GM19239 (cell line): Measurements from ENCODE around the gene GLIPR1L1.
A peak's percentile ranks its signal among the peaks of the same experiment; 100 is the strongest.

ENCODE experiments used
- DNase-seq: peaks from one replicate; pipeline ENCODE4 v3.0.0; 2011; ENCODE audit warnings: low spot score; ENCODE audit not compliant: insufficient read length
- FAIRE-seq: peaks from 2 replicates; lab custom pipeline; 2011; peaks lifted over from hg19 to GRCh38; lab: Jason Lieb, UNC

The GLIPR1L1 gene, protein sequence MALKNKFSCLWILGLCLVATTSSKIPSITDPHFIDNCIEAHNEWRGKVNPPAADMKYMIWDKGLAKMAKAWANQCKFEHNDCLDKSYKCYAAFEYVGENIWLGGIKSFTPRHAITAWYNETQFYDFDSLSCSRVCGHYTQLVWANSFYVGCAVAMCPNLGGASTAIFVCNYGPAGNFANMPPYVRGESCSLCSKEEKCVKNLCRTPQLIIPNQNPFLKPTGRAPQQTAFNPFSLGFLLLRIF

DNA sequence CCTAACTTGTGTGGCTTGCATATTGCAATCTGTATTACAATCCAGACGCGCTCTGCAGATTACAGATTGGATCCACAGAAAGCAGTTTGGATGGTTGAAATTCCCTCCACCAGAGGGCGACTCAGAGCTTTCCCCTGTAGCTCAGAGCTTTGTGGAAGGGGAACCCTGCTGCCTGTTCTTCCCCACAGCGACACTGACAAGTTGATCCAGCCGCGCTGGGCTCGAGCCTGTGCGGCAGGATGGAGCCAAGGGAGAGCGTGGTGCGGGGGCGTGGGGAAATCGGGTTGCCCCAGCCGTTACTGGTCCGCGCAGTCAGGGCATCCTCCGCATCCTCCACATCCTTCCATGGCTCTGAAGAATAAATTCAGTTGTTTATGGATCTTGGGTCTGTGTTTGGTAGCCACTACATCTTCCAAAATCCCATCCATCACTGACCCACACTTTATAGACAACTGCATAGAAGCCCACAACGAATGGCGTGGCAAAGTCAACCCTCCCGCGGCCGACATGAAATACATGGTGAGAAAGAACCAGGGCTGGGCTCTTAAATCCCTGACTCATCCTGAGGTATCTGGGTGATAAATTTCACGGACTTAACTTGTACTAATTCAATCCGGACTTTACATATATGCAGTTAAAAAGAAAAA lies at the start of gene GLIPR1L1:
TSS of gene GLIPR1L1 (plus strand) at position 287 of the 647 bp plus-strand sequence. CDS start at position 346, 59 bp downstream.
- DNase-seq = peak; percentile 7

GRCh38 chr12:75288860-75289259 lies 45.6 kb upstream of the GLIPR1L1 start:
- FAIRE-seq (no peak), DNase-seq (no peak)

More for the DNA sequence above, at the start of gene GLIPR1L1:
- FAIRE-seq = peak; percentile 90

DNA sequence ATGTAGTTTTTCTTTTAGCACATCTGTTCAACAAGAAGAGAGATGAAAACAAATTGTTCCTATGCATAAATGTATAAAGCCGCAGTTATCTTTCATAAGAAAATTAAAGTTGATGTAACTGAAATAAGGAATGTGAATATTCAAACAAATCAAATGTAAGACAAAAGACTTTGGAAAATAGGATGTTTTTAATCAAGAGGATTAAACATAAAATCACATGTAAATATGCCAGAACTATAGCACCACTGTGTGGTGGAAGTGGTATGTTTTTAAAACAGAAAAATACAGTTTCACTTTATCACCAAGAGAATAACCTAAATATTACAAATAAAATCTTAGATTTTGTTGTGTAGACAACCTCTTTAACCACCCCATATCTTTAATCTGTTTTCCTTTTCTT lies 44.7 kb upstream of the GLIPR1L1 start:
- FAIRE-seq (no peak), DNase-seq (no peak)

DNA sequence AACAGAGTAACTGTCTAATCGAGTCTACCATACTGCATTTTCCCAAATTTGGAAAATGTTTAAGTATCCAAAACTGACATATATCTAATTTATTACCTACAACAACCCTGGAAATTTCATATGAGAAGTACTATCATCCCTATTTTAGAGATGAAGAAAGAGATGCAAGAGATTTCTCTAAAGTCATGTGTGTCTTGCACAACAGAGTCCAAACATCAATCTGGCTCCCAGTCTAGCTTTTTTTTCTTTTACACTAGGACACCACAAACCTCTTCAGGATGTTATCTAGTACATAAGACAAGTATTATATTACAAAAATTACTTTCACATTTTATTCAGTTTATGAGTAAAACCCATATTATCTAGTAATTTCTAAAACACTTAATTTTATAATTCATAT lies 43.5 kb upstream of the GLIPR1L1 start:
- FAIRE-seq = no peak
- no peak for DNase-seq

DNA sequence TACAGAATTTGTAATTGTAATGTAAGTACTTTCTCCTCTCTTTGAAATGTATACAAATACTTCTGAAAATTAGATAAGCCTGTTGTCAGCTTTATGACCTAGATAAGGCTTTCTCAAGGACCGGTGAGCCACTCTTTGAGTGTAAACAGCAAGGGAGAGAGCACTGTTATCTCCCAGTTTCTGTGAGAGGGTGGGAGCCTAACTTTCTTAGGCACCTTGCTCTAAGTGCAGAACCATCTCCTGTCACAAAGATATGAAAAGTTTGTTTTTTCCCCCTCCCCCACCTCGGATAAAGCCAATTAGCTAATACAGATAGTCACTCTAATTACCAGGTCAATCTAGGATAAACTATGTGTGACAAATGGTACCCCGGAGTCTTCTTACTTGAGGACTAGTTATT lies 40.1 kb upstream of the GLIPR1L1 start:
- FAIRE-seq (no peak), DNase-seq (no peak)

- DNase-seq (no peak), FAIRE-seq (no peak)
Observed at GRCh38 chr12:75294797-75295196, 39.7 kb upstream of the GLIPR1L1 start.

GRCh38 chr12:75302225-75302624 lies 32.2 kb upstream of the GLIPR1L1 start:
- FAIRE-seq (no peak), DNase-seq (no peak)

GRCh38 chr12:75302781-75303180 lies 31.7 kb upstream of the GLIPR1L1 start:
- no peak for DNase-seq
- FAIRE-seq = no peak

GRCh38 chr12:75305412-75306332 lies 28.8 kb upstream of the GLIPR1L1 start:
- DNase-seq = no peak
- FAIRE-seq = no peak

- FAIRE-seq (no peak), DNase-seq (no peak)
Observed at GRCh38 chr12:75308279-75308678, 26.2 kb upstream of the GLIPR1L1 start.

- DNase-seq (no peak), FAIRE-seq (no peak)
Observed at GRCh38 chr12:75311369-75311768, 23.1 kb upstream of the GLIPR1L1 start.

DNA sequence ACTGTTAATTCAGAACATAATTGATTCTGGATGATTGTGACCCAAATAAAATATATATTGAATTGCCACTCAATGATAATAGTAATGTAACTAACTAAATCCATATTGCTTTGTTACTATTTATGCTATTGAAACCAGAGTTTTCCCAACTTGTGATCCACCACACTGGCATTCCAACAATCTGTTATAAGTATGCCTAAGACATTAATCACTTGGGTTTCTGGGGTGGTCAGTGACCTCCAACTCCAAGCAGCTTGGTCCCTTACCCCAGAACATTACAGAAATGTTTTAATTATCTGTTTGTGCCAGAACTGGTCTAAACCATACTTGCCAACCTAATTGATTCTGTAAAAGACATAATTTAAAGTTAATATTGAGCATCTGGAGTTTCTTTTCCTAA lies 19.0 kb upstream of the GLIPR1L1 start:
- DNase-seq = no peak
- no peak for FAIRE-seq

GRCh38 chr12:75317784-75318183 lies 16.7 kb upstream of the GLIPR1L1 start:
- no peak for FAIRE-seq
- DNase-seq = no peak

- FAIRE-seq (no peak), DNase-seq (no peak)
Observed at GRCh38 chr12:75322464-75322863, 12.0 kb upstream of the GLIPR1L1 start.

- FAIRE-seq (no peak), DNase-seq (no peak)
Observed at GRCh38 chr12:75323663-75324062, 10.8 kb upstream of the GLIPR1L1 start.

DNA sequence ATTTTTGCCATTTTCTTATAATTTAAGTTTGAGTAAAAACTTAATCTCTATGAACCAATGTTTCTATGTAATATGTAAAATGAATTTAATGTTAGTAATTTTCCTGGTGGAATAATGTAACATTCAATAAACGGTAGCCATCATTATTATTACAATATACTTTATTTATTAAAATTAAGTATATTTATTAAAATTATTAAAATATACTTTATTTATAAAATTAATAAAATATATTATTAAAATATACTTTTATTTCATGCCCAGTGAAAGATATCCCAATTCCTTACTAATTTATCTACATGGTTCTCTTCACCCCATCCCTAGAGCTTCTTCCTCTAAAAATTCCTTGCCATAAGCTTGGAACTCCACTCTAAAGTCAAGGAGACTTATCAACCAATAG lies 6.8 kb upstream of the GLIPR1L1 start:
- no peak for FAIRE-seq

GRCh38 chr12:75329918-75330826 lies 4.3 kb upstream of the GLIPR1L1 start, which contains the start of gene CAPS2:
Gene CAPS2 (minus strand): TSS chr12:75330324. CDS start chr12:75326498, 3,826 bp downstream.
- DNase-seq (peak; percentile 54), FAIRE-seq (peak; percentile 83)

More for the DNA sequence above, 6.8 kb upstream of the GLIPR1L1 start:
- DNase-seq = no peak

GRCh38 chr12:75337905-75338304 lies 3.4 kb downstream of the GLIPR1L1 start:
- DNase-seq = no peak
- no peak for FAIRE-seq

GRCh38 chr12:75341873-75342272 lies 7.4 kb downstream of the GLIPR1L1 start:
- FAIRE-seq (no peak), DNase-seq (no peak)

GRCh38 chr12:75345531-75345930 lies 11.1 kb downstream of the GLIPR1L1 start:
- no peak for FAIRE-seq
- DNase-seq = no peak
